Mesendoderm (in vitro differentiated cells): Measurements from ENCODE around the gene RELL1.

ENCODE experiments used
- DNase-seq: peaks from one replicate; pipeline ENCODE4 v3.0.0; 2013
- H2AK5ac ChIP-seq: 2 replicates; pipeline ENCODE4 v1.6.1; 2013; ENCODE audit warnings: low read length, inconsistent platforms
- H2BK120ac ChIP-seq: 2 replicates; pipeline ENCODE4 v1.6.1; 2013; ENCODE audit warnings: low read depth, mild to moderate bottlenecking, low read length, moderate library complexity, mixed read lengths
- H2BK15ac ChIP-seq: replicated peaks from 2 replicates; pipeline ENCODE4 v1.6.1; 2013; ENCODE audit warnings: low read depth, mild to moderate bottlenecking, moderate library complexity
- H2BK5ac ChIP-seq: 2 replicates; pipeline ENCODE4 v1.6.1; 2013; ENCODE audit warnings: low read length, inconsistent platforms
- H3K18ac ChIP-seq: 2 replicates; pipeline ENCODE4 v1.6.1; 2013; ENCODE audit warnings: mild to moderate bottlenecking, low read length, mixed read lengths
- H3K23ac ChIP-seq: one replicate; pipeline ENCODE4 v1.6.1; 2013; ENCODE audit warnings: low read length
- H3K27ac ChIP-seq: 2 replicates; pipeline ENCODE4 v1.5.1; 2013; ENCODE audit warnings: low read depth, mild to moderate bottlenecking, inconsistent platforms, low read length, moderate library complexity
- H3K27me3 ChIP-seq: 2 replicates; pipeline ENCODE4 v1.6.1; 2013; ENCODE audit warnings: low read length, control low read depth, mild to moderate bottlenecking, inconsistent platforms; ENCODE audit not compliant: insufficient read depth, poor library complexity
- H3K36me3 ChIP-seq: 2 replicates; pipeline ENCODE4 v1.6.1; 2013; ENCODE audit warnings: low read length, inconsistent platforms; ENCODE audit not compliant: control insufficient read depth, insufficient read depth
- H3K4ac ChIP-seq: one replicate; pipeline ENCODE4 v1.6.1; 2013; ENCODE audit warnings: low read depth, mild to moderate bottlenecking, low read length, moderate library complexity
- H3K4me1 ChIP-seq: 2 replicates; pipeline ENCODE4 v1.6.1; 2013; ENCODE audit warnings: low read depth, low read length, inconsistent platforms; ENCODE audit not compliant: control insufficient read depth
- H3K4me2 ChIP-seq: 2 replicates; pipeline ENCODE4 v1.6.1; 2013; ENCODE audit warnings: low read length
- H3K4me3 ChIP-seq: 2 replicates; pipeline ENCODE4 v1.5.1; 2013; ENCODE audit warnings: mild to moderate bottlenecking, low read length
- H3K56ac ChIP-seq: one replicate; pipeline ENCODE4 v1.6.1; 2013; ENCODE audit warnings: low read length
- H3K79me1 ChIP-seq: 2 replicates; pipeline ENCODE4 v1.6.1; 2013; ENCODE audit warnings: low read length, inconsistent platforms
- H3K79me2 ChIP-seq: 2 replicates; pipeline ENCODE4 v1.6.1; 2013; ENCODE audit warnings: mild to moderate bottlenecking, low read length; ENCODE audit not compliant: control insufficient read depth, insufficient read depth
- H3K9ac ChIP-seq: 2 replicates; pipeline ENCODE4 v1.6.1; 2013; ENCODE audit warnings: low read length, inconsistent platforms
- H4K5ac ChIP-seq: one replicate; pipeline ENCODE4 v1.6.1; 2013; ENCODE audit warnings: low read length
- H4K8ac ChIP-seq: one replicate; pipeline ENCODE4 v1.6.1; 2013; ENCODE audit warnings: low read depth, mild to moderate bottlenecking, control low read depth, low read length, moderate library complexity
- WGBS: extraction: QIAGEN DNeasy Blood & Tissue Kit; methylation state at CpG from one replicate; pipeline ENCODE4 v1.1.7; 2013; ENCODE audit warnings: low lambda C conversion rate, missing lambda C conversion rate; ENCODE audit not compliant: insufficient coverage; ENCODE audit errors: extremely low coverage; 5-methylcytosine and 5-hydroxymethylcytosine counted together

RELL1 gene

DNA sequence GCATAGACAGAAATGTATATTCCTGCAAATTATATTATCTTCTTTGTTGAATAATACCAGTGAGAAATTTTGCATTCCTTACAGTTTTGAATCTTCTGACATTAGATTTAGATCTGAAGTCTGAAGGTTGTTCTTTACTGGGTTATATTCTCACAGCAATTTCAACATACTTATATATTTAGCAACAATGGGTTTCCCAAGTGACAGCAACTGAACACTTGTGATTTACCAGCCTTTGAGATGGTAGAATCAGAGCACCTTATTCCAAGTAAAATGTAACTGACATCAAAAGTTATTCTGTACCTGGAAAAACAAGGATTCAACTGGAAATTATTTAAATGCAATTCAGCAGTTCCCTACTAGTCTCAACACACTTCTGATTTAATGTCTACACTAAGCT, 66.0 kb downstream of the RELL1 start:
- no peak overlapping the region for H2BK15ac ChIP-seq
- no peak overlapping the region for H3K4me2 ChIP-seq
- H3K27ac ChIP-seq = no peak overlapping the region
- no peak overlapping the region for H3K4me3 ChIP-seq
- no peak overlapping the region for H3K9ac ChIP-seq
- H3K4ac ChIP-seq = no peak overlapping the region
- H3K79me2 ChIP-seq = no peaks in the 10 kb centered on the region
- no peak overlapping the region for H3K18ac ChIP-seq
- no peak overlapping the region for H2AK5ac ChIP-seq
- no peak overlapping the region for H2BK120ac ChIP-seq
- H4K5ac ChIP-seq = no peak overlapping the region
- no peaks in the 10 kb centered on the region for H3K36me3 ChIP-seq
- H3K23ac ChIP-seq = no peak overlapping the region
- H3K4me1 ChIP-seq = no peaks in the 10 kb centered on the region
- H3K27me3 ChIP-seq = no peaks in the 10 kb centered on the region
- no peak overlapping the region for H4K8ac ChIP-seq
- H3K56ac ChIP-seq = no peak overlapping the region
- no peak for DNase-seq
- no peak overlapping the region for H2BK5ac ChIP-seq
- no peaks in the 10 kb centered on the region for H3K79me1 ChIP-seq

GRCh38 chr4:37615720-37616063, 70.5 kb downstream of the RELL1 start:
- Histone ChIP-seq H3K9ac (no peak overlapping the region), H3K4me1 (no peaks in the 10 kb centered on the region), H4K8ac (no peak overlapping the region), H2BK5ac (no peak overlapping the region), H2BK120ac (no peak overlapping the region), H4K5ac (no peak overlapping the region), H3K79me1 (no peaks in the 10 kb centered on the region), H3K27me3 (no peaks in the 10 kb centered on the region), H3K56ac (no peak overlapping the region), H3K18ac (no peak overlapping the region), H3K36me3 (no peaks in the 10 kb centered on the region), H3K4me3 (no peak overlapping the region), H3K23ac (no peak overlapping the region), H3K4me2 (no peak overlapping the region), H3K27ac (no peak overlapping the region), H3K4ac (no peak overlapping the region), H3K79me2 (no peaks in the 10 kb centered on the region), H2BK15ac (no peak overlapping the region), H2AK5ac (no peak overlapping the region)
- no CpG with 5 or more reads among the region's 3 CpGs for WGBS
- no peak for DNase-seq

- DNase-seq = no peak
- Histone ChIP-seq H2BK120ac (no peak overlapping the region), H3K27ac (no peak overlapping the region), H3K9ac (no peak overlapping the region), H3K79me1 (no peaks in the 10 kb centered on the region), H3K36me3 (no peaks in the 10 kb centered on the region), H4K5ac (no peak overlapping the region), H3K4me3 (no peak overlapping the region), H3K18ac (no peak overlapping the region), H2BK5ac (no peak overlapping the region), H2BK15ac (no peak overlapping the region), H3K23ac (no peak overlapping the region), H2AK5ac (no peak overlapping the region), H3K4me2 (no peak overlapping the region), H3K27me3 (no peaks in the 10 kb centered on the region), H4K8ac (no peak overlapping the region), H3K56ac (no peak overlapping the region), H3K4me1 (no peaks in the 10 kb centered on the region), H3K4ac (no peak overlapping the region), H3K79me2 (no peaks in the 10 kb centered on the region)
- WGBS = no CpG with 5 or more reads among the region's 5 CpGs
Measured at GRCh38 chr4:37615059-37615719, 71.0 kb downstream of the RELL1 start.

DNA sequence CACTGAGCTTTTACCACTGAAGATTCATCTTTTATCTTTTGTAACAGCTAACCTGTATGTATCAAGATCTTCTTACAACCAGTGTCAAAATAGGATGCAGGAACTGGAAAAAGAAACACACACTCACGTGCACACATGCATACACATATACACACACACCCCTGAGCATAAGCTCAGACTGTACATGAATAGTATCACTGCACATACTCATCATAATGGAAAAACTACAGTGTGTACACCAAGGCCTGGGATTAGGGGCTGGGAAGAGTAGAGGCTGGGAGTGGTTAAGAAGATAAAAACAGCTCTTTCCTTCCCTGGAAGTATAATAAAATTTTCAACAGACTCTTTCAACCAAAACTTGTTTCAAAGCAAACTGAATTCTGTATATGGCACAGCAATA, 73.4 kb downstream of the RELL1 start:
- Histone ChIP-seq H2BK5ac (no peak overlapping the region), H3K4me2 (no peak overlapping the region), H3K56ac (no peak overlapping the region), H3K4me1 (no peaks in the 10 kb centered on the region), H4K5ac (no peak overlapping the region), H3K79me1 (no peaks in the 10 kb centered on the region), H2BK15ac (no peak overlapping the region), H3K27ac (no peak overlapping the region), H3K27me3 (no peaks in the 10 kb centered on the region), H3K79me2 (no peaks in the 10 kb centered on the region), H3K4me3 (no peak overlapping the region), H2AK5ac (no peak overlapping the region), H3K23ac (no peak overlapping the region), H4K8ac (no peak overlapping the region), H3K9ac (no peak overlapping the region), H2BK120ac (no peak overlapping the region), H3K36me3 (no peaks in the 10 kb centered on the region), H3K4ac (no peak overlapping the region), H3K18ac (no peak overlapping the region)
- DNase-seq = no peak
- WGBS = no CpG with 5 or more reads among the region's 1 CpG

GRCh38 chr4:37609626-37610025, 76.5 kb downstream of the RELL1 start:
- H3K4me3 ChIP-seq = no peak overlapping the region
- H2BK120ac ChIP-seq = no peak overlapping the region
- no peak overlapping the region for H2BK5ac ChIP-seq
- no peak overlapping the region for H2AK5ac ChIP-seq
- H3K79me2 ChIP-seq = no peaks in the 10 kb centered on the region
- H3K36me3 ChIP-seq = no peaks in the 10 kb centered on the region
- no peak overlapping the region for H3K4me2 ChIP-seq
- H3K4ac ChIP-seq = no peak overlapping the region
- H3K27me3 ChIP-seq = no peaks in the 10 kb centered on the region
- no peaks in the 10 kb centered on the region for H3K79me1 ChIP-seq
- H3K4me1 ChIP-seq = no peaks in the 10 kb centered on the region
- H3K27ac ChIP-seq = no peak overlapping the region
- no peak overlapping the region for H3K18ac ChIP-seq
- H3K23ac ChIP-seq = no peak overlapping the region
- no peak overlapping the region for H4K5ac ChIP-seq
- H3K56ac ChIP-seq = no peak overlapping the region
- H3K9ac ChIP-seq = no peak overlapping the region
- DNase-seq = no peak
- no peak overlapping the region for H2BK15ac ChIP-seq
- H4K8ac ChIP-seq = no peak overlapping the region

GRCh38 chr4:37607018-37607417, 79.2 kb downstream of the RELL1 start:
- H3K4me1 ChIP-seq = no peaks in the 10 kb centered on the region
- H2BK120ac ChIP-seq = no peak overlapping the region
- no peak overlapping the region for H3K9ac ChIP-seq
- no peak overlapping the region for H4K8ac ChIP-seq
- no peak overlapping the region for H2AK5ac ChIP-seq
- no peaks in the 10 kb centered on the region for H3K36me3 ChIP-seq
- H3K4me3 ChIP-seq = no peak overlapping the region
- H3K27me3 ChIP-seq = no peaks in the 10 kb centered on the region
- no peak overlapping the region for H3K18ac ChIP-seq
- no peak overlapping the region for H3K4me2 ChIP-seq
- H4K5ac ChIP-seq = no peak overlapping the region
- H2BK5ac ChIP-seq = no peak overlapping the region
- no peak overlapping the region for H3K27ac ChIP-seq
- no peak overlapping the region for H3K56ac ChIP-seq
- no peak overlapping the region for H3K23ac ChIP-seq
- WGBS = no CpG with 5 or more reads among the region's 5 CpGs
- DNase-seq = peak; percentile 23
- no peaks in the 10 kb centered on the region for H3K79me2 ChIP-seq
- no peak overlapping the region for H3K4ac ChIP-seq
- no peak overlapping the region for H2BK15ac ChIP-seq
- H3K79me1 ChIP-seq = no peaks in the 10 kb centered on the region
